GM18873 (cell line): ENCODE data around the gene LRP5.

Experiments
- ATAC-seq: cut with Tn5 transposase; IDR thresholded peaks from one replicate; pipeline ENCODE4 v1.9.1; 2021; ENCODE audit warnings: mild to moderate bottlenecking, moderate library complexity, moderate number of reproducible peaks; ENCODE audit not compliant: unreplicated experiment, low FRiP score

LRP5 gene

DNA sequence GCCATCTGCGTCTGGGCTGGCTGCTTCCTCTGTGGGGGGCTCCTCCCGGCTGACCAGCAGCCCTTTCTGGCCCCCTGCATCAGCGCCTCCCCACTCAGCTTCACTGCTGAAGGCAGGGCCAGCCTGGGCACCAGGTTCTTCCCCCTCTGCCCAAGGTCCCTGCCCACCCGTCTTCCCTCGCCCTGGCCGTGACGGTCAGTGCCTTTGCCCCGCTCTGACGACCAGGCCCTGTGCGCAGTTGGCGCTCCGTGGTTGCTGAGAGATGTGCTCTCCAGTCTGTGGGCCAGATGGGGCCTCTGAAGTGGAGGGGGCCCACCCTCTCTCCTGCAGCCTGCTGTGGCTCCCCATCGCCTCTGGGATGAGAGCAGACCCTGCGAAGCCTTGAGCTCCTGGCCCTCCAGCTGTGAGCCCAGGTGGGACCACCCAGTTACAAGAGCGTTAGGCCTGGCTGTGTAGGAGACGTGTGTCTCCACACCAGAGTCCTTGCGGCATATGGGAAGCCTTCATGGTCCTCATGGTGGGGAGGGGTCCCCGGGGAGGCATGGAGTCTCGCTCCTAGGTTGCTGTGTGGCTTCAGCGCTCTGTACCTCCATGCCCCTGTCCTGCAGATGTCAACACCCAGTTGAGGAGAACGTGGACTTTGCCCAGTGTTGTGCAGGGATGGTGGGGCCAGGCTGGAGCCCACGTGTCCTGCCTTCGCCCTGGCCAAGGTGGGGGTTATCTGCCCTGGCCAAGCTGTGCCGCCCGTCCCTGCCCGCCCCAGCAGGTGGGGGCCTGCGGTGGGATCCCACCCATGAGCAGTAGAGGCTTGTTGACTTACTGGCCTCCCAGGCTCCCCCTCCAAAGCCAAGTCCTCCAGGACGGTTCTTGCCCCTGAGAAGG, 14.2 kb downstream of the LRP5 start:
- no peak for ATAC-seq

DNA sequence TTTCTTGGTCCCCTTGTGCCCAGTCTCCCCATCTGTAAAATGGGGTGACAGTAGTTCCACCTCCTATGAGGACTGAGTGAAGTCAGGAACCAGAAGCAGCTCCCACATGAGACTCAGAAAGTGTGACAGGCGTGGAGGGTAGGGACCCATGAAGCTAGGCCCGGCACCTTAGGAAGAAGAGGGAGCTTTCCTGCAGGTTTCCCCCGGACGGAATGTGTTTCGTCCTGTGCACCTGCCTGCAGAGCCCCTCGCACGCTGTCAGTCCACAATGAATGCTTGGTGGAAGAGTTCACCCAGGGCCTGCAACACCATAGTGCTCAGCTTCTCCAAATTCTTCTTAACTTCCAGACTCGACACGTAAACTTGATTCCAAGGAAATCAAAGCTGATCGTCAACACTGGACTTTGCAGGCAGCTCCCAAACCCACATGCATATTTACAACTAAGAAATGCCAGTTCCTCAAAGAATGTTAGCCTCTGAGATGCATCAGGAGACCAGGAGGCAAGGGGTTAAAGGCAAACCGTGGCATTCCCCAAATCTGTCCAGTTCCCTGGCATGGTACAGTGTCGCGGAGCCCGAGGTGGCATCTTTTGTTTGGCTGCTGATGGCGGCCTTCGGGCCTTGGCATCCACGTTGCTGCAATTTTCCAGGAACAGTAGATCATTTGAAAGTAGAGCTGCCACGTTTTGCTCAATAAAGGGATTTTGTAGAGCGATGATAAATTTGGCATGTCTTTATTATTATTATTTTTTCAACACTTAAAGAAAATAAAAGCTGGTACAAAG, 15.4 kb downstream of the LRP5 start:
- no peak for ATAC-seq

DNA sequence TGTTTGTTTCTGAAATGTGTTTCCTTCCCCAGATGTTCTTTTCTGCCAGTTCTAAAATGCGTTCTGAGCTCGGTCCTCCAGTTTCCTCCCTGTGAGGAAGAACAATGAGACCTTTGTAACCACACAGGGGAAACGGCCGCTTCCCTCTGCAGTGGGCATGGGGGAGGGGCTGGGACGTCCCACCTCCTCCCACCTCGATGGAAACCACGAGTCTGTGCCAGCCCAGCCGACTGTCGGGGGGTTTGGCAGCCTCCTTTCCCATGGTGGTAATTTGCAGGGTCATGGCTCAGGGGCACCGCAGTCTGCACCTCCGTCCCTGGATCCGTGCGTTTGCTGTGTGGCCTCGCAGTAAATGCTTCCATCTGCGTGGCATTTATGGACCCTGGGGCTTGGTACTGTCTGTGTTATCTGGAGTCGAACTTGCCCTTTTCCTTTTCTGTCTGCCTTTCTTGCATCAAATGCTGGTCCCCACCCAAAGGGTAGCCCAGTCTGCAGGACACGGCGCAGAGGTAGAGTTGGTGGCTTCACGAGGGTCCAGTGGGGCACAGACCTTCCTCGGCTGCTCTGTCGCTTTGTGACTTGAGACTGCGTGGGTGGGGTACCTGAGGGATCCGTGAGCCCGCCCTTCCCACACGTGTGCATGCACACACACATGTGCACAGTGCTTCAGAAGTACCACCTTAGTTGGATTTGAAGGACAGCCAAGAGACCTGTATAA, 16.1 kb downstream of the LRP5 start:
- no peak for ATAC-seq

DNA sequence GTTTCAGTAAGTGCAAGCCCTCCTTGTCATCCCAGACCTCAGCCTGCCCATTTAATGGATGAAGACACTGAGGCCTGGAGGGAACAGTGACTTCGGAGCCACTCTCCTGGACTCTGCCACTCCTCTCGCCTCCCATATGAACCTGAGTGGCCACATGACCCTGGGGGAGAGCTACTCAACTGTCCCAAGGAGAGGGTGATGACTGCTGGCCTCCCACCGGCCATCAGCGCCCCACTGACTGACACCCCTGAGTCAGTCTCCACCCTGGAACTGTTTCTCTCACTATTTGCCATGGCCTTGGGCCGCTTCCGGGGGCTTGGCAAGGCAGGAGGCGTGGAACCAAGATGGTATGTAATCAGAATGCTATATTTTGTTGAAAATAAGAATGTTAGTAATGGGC, 17.1 kb downstream of the LRP5 start:
- no peak for ATAC-seq

DNA sequence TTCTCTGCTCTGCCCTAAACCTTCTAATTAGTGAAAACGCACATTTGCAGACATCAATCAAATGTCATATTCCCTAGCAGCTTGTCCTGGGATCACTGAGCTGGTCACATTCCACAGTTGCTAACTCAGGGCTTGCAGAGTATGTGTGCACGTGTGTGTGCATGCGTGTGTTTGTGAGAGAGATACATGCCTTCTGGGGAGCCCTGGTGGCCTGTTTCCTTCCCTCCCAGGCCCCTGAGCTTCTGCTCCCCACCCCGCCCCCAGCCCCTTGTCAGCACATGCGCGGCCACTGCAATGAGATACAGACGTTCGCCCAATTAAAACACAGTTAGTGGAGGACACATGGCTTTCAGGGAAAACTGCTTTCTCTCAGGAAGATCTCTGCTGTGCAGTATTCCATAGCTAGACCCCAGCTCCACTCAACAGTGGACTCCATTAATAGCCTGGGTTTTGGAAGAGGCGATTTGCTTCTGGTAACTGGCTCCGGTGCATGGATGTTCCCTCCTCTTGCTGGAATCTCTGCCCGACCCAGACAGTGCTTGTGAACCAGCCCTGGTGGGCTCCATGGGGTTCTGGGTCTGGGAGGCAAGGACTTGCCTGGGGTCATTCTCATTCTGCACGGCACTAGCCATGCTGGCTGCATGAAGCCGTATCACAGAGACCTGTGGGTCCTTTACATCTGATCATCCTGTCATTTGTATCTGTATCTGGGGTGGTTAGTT, 17.7 kb downstream of the LRP5 start:
- no peak for ATAC-seq

DNA sequence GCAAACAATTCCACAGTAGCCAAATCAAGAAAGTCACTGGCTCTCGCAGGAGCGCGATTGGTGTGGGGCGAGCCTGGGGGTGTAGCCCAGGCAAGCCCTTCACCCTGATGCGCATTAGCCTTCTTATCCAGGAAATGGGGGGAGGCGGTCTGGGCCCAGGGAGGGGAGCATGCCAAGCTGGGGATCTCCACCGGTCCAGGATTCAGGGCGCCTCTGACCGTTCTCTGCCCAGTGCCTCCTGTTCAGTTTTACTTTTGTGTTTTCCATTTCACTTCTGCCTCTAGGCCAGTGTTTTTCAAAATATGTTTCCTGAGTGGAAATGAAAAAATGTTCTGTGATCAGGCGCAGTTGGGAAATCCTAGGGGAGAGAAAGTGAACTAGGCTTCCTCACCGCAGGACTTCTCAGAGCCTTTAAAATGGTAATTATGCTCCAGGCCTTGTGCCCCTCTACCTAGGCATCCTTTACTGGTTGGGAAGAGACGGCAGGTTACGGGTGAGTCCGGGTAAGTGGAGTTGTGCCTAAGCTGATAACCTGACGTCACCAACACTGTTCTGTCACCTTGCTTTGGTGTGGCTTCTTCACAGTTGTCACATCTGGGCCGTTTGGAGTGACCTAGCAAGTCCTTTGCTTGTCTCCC, 18.4 kb downstream of the LRP5 start:
- no peak for ATAC-seq

DNA sequence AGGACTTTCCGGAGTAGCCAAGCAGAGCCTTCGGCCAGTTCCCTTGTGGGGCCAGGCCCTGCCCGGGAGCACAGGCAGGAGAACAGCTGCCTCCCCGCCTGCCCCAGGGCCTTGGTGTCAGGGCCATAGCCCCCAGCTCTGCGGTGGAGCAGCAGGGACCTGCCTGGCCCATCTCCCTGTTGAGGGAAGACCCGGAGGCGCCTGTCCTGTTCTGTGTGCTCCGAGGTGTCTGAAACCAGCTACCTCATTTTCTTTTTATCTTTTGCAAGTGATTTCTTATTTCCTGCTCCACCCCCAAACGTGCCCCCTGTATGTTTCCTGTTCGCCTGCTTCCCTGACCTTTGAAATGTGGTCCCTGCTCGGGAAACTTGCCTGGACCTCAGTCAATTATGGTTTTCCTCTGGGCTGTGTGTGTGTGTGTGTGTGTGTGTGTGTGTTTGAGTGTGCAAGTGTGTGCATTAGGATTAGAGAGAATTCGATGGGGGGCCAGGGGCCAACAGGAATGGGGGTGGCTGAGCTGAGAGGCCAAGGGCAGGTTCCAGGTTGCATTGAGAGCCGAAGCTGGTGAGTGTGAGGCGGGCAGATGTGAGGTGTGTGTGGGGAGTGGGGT, 19.1 kb downstream of the LRP5 start:
- ATAC-seq: no peak

DNA sequence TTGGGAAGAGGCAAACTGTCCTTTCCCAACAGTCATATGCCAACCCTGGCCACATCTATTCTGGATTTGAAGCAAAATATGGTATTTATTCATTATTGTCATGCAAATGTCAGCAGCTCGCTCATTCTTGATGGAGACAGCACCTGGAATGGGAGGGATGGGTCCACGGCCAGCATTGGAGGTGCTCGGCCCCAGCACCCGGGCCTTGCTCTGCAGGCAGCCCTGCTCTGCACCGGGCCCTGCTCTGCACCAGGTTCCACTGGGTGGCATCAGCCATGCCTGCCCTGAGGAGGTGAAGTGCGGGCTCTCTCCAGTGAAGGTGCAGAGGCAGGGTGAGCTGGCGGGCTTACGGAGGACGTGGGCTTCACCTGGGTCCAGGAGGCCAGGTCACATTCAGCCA, 19.8 kb downstream of the LRP5 start:
- ATAC-seq: no peak

DNA sequence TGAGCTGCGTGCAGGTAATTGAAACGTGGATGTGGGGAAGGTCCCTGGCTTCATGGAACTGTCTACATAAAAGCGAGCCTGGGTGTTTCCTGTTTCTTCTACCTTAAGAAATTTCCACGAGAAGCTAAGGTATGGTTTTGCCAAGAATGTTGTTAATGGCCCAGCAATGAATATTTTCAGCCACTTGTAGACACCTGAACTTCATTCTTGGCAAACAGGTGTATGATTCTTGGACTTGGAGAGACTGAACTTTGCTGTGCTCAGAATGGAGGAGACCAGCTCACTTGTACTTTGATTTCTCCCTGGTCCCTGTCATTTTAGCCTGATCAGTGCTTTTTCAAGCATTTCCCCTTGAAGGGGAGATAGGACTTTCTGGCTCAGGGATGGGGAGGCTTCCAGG, 20.8 kb downstream of the LRP5 start:
- ATAC-seq: no peak

DNA sequence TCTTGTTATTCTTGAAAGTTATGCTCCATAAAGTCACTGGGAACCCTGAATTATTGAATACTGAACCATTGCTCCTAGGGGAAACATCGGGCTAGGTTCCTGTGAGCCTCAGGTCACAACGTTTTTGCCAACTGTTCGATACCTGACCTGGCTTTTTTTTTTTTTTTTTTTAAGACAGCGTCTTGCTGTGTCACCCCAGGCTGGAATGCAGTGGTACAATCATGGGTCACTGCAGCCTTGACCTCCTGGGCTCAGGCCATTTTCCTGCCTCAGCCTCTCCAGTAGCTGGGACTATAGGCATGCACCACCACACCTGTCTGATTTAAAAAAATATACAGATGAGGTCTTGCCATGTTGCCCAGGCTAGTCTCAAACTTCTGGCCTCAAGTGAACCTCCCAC, 22.5 kb downstream of the LRP5 start:
- no peak for ATAC-seq

DNA sequence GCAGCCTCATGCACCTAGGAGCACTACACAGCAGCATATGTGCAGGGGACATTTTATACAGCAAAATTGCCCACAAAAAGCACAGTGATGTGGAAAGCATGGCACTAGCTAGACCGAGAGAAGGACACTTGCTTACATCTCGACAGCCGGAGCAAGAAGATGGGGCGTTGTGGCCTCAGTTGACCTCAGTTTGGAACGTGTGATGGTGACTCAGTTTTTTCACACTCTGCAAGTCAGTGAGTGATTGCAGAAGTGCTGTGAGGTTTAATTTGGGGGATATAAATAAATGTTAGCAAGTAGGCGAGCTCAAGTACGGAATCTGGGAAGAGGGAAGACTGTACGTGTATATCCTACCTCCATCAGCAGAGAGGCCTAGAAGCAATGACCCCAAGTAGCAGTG, 23.3 kb downstream of the LRP5 start:
- no peak for ATAC-seq

DNA sequence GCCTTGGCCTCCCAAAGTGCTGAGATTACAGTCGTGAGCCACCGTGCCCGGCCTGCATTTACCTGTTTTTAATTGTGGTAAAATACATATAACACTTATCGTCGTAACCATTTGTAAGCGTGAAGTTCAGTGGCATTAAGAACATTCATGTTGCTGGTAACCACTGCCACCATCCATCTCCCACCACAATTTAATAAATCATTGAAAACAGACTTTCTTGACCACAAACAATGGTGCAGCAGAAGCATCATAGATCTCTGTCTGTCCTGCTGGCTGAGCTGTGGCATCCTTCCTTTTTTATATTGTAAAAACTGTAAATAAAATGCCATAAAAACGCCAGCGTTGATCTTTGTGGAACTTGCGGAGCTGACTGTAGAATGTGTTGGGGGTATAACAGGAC, 24.3 kb downstream of the LRP5 start:
- no peak for ATAC-seq

DNA sequence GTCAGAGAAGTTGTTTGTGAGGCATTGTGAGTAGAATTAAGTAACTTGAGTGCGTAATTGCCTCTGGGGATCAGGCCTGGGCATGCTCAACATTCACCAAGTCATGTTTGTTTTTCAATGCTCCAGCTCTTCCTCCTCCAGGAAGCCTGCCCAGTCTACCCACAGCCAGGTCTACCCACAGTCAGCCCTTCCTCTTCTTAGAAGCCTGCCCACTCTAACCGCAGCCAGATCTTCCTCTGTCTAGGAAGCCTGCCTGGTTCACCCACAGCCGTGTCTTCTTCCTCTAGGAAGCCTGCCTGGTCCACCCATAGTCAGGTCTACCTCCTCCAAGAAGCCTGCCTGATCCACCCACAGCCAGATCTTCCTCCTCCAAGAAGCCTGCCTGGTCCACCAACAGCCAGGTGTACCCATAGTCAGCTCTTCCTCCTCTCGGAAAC, 25.0 kb downstream of the LRP5 start:
- ATAC-seq: no peak

DNA sequence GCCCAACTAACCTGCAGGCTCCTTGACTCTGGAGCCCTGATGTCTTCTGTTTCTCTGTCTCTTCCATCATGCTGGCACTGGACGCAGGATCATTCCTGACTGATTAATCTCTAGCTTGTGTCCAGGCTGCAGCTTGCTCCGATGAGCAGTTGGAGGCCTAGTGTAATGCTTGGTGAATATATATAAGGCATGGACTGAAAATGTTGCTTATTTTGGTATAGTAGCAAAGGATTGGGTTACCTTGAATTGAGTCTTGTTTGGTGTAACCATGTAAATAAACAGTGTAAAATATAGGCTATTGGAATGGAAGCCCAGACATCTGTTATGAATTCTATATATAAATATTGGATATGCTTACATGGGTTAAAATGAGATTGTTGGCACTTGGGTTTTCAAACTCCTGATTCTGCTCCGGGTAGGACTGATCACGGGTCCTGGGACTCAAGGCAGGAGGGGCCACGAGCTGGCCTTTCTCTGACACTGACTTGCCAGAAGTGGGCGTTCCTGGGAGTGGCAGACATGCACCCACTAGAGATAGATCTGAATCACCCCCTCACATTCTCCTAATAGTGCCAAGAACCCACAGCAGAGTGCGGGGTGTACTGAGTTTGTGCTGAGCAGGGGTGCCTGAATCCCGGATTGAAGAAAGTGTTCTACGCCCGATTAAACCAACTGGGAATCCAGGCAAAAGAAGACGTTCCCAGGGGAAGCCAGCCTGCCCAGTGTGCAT, 25.8 kb downstream of the LRP5 start:
- no peak for ATAC-seq

DNA sequence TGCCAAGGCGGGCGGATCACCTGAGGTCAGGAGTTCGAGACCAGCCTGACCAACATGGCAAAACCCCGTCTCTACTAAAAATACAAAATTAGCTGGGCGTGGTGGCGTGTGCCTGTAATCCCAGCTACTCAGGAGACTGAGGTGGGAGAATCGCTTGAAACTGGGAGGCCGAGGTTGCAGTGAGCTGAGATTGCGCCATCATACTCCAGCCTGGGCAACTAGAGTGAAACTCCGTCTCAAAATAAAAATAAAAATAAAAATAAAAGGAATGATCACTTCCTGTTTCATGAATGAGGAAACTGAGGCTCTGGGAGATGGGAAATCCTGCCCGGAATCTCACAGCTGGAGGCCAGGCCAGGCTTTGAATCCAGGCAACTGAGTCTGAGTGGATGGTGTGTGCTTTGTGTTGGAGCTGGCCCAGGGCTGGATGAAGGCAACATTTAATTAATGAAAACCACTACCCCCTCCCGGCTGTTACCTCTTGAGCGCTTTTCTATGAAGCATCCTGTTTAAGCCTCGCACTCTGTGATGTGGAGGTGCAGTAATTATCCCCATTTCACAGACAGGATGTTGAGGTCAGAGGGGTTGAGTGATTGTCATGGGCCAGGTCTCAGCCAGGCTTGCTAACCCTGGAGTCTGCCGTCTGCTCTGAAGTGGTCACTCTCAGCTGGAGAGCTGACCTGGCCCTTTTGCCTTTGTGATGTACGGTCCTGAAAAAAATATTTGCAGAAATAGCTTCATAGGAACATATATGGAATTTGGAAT, 27.8 kb downstream of the LRP5 start:
- ATAC-seq: no peak

DNA sequence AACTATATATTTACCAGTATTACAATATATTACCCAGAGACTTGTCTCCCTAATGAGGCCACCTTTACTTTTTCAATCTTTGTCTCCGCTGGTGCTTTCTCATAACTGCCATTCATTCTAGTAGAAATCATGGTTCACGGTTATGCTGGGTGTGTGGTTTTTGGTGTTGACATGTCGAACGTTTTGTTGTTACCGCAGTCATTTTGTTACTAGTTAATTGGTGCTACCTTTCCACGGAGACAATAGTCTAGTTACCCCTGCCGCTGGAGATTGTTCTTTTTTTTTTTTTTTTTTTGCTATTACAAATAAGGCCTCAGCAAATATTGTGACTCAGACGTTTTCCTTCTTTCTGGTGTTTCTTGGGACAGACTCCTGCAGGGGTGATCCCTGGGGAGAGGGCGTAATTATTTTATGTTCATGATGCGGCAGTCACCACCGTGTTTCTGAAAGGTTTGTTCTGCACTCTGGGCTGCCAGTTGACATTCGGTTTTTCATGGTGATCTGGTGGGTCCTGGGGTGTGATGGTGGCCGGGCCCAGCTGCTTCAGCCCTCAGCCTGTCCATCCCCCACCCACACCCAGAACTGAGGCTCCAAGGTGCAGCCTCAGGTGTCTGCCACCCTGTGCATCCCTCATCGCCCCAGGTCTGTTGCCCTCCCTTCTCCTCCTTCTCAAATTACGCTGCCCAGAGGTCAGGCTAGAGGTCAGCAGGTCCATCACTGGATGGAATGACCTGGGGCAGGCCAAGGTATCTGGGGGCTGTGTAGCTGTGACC, 28.6 kb downstream of the LRP5 start:
- no peak for ATAC-seq
